LNCaP clone FGC (cell line): Measurements from ENCODE around the gene BEST1.

Source experiments
- DNase-seq: peaks from one replicate; pipeline ENCODE4 v3.0.0-alpha.2; 2011; ENCODE audit warnings: low read depth
- H3K4me3 ChIP-seq: 2 replicates; pipeline ENCODE4 v1.5.1; 2011; ENCODE audit warnings: mild to moderate bottlenecking, low read depth, low read length, control low read depth
- TF ChIP-seq, protein P1 (sequence below): IDR thresholded peaks from 2 replicates; pipeline ENCODE4 v1.5.1; 2012; ENCODE audit warnings: mild to moderate bottlenecking; ENCODE audit not compliant: control insufficient read depth, insufficient read depth; ENCODE audit errors: extremely low read depth

Gene BEST1

GRCh38 chr11:61911701-61912529 is 38.2 kb upstream of the BEST1 start:
- TF ChIP-seq, protein P1, sequence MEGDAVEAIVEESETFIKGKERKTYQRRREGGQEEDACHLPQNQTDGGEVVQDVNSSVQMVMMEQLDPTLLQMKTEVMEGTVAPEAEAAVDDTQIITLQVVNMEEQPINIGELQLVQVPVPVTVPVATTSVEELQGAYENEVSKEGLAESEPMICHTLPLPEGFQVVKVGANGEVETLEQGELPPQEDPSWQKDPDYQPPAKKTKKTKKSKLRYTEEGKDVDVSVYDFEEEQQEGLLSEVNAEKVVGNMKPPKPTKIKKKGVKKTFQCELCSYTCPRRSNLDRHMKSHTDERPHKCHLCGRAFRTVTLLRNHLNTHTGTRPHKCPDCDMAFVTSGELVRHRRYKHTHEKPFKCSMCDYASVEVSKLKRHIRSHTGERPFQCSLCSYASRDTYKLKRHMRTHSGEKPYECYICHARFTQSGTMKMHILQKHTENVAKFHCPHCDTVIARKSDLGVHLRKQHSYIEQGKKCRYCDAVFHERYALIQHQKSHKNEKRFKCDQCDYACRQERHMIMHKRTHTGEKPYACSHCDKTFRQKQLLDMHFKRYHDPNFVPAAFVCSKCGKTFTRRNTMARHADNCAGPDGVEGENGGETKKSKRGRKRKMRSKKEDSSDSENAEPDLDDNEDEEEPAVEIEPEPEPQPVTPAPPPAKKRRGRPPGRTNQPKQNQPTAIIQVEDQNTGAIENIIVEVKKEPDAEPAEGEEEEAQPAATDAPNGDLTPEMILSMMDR, result no peak
- H3K4me3 ChIP-seq, result no peak overlapping the region
- DNase-seq, result no peak

DNA sequence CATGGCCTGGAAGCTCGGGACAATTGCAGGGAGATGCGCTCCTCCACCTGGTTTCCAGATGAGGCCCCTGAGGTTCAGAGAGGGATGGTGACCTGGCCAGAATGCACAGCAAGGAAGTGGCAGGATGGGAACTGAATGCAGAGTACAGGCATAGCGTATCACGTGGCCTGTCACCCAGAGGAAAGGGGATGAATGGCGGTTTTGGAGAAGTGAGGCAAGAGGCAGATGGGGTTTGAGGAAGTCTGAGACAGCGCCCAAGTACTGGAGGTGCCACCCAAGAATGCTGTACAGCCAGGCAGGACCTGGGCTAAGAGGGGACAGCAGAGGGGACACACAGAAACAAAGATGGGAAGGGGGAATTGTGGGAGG is 37.6 kb upstream of the BEST1 start:
- TF ChIP-seq, protein P1, result no peak
- DNase-seq, result no peak
- H3K4me3 ChIP-seq, result no peak overlapping the region

DNA sequence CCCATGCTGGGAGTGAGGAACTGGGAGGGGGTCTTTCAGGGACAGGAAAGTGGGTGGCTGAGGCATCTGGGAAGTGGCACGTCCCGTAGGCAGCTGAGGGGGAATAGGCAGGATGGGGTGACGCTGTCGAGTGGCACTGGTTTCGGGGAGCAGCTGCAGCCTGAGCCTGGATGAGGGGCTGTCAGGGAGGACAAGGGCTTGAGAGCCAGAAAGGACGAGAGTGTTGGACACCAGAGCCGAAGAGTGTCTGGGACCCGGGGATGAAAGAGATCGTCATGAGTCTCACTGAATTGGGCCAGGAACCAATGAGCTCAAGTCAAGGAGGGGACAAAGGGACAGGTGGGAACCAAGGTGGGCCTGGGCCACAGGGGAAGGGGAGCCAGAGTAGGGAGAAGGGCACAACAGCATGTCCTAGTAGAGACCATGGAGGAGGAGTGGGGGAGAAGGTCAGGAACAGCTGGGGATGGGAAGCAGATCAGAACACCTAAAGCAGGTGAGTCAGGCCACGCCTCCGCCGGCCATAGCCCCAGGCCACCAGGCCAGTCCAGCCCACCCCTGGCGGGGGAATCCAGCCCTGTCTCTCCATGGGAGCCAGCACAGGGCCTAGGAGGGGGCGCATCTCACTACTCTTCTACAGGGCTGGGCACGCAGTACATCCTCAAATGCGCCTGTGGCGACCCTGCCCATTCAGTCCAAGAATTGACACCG is 37.0 kb upstream of the BEST1 start:
- TF ChIP-seq, protein P1, result no peak
- no peak for DNase-seq
- H3K4me3 ChIP-seq, result no peak overlapping the region

DNA sequence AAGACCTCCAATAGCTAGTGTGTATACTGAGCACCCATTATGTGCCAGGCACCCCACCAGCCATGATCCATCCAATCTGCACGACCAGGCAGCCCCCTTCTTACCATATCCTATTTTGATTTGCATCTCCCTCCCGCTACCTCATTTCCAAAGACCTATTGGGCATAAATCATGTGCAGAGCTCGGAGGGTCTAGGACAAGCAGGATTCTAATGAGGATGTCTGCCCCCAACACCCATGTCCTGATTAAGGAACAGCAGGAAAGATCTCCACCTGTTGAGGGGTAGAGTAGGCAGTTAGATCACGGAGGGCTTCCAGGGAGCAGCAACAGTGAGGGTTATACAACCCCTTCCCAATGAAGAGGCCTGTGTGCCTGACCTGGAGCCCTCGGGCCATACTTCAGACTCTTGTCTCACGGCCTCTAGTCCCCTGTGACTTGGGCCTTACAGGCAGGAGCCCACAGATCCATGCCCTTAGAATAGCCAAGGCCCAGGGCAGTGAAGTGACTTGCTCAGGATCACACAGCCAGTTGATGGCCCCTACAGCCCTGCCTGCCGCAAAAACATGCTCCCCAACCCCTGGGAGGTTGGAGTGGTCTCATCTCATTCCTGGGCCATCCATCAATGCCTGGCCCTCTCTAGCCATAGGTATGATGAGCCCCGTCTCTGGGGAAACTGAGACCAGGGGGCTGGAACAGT is 36.3 kb upstream of the BEST1 start:
- no peak for DNase-seq
- no peak overlapping the region for H3K4me3 ChIP-seq
- TF ChIP-seq, protein P1, result no peak

GRCh38 chr11:61914471-61915171 is 35.5 kb upstream of the BEST1 start:
- TF ChIP-seq, protein P1, result no peak
- DNase-seq, result no peak
- no peak overlapping the region for H3K4me3 ChIP-seq

DNA sequence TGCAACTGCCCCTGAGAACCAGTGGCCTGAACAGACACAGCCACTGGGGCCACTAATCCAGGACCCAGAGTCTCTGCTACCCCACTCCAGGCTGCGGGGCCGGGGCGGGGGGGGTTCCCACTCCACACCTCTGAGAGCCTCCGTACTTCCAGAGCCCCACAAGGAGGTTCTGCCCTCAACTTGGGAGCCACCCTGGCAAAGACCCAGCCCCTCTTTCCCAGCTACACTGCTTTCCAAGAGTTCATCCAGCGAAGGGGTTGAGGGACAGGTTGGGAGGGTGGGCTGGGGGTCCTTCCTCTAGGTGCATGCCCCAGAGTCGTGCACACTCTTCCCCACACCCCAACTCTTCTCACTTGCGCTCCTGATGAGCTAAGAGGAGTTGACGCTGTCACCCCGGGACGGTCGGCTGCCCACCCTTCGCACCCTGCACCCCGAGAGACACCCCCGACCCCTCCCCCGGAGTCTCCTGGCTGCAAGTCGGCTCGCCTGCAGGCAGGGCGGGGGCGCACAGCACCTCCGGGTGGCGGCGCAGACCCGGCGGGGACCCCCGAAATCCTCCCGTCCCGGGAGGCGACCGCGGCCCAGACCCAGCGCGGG is 33.3 kb upstream of the BEST1 start:
- TF ChIP-seq, protein P1, result no peak
- no peak for DNase-seq
- peak overlapping the region; percentile 56 for H3K4me3 ChIP-seq
